Fibroblast of upper back skin (primary cell): ENCODE results near the gene RGS1.

Experiments
- DNase-seq: peaks from one replicate; pipeline ENCODE4 v3.0.0-alpha.2; 2013

RGS1 gene

DNA sequence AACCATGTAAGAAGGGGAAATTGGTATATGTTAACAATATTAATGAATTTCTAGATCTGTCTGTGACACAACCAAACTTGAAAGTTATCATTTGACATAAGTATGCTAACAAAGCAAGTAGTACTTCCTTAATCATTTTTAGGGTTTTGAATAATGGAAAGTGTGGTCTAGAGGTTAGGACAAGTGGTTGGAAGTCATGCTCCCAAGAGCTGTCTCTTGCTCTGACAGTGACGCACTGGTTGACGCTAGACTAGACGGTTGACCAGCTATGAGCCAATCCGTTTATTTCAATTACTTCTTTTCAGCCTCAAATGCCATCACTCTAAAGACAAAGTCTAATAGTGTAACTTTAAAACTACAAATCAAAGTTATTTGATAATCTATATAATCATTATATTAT lies 20.7 kb upstream of the RGS1 start:
- DNase-seq: no peak

DNA sequence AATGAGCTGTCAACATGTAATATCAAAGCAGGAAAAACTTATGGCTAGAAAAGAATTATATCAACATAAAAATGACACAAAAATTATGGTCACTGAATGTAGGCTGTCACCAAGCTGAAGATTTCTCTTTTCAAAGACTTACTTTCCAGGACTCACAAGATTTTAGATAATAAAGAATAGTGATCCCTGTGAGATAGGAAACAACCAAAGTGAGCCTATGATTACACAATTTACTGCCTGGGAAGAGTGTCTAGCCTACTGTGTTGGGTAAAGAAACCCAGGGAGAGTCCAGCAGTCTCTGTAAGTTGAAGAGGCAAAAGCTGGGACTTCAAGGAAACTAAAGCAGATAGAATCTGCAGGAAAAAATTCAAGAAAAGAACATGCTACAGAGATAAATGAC lies 20.2 kb upstream of the RGS1 start:
- no peak for DNase-seq

DNA sequence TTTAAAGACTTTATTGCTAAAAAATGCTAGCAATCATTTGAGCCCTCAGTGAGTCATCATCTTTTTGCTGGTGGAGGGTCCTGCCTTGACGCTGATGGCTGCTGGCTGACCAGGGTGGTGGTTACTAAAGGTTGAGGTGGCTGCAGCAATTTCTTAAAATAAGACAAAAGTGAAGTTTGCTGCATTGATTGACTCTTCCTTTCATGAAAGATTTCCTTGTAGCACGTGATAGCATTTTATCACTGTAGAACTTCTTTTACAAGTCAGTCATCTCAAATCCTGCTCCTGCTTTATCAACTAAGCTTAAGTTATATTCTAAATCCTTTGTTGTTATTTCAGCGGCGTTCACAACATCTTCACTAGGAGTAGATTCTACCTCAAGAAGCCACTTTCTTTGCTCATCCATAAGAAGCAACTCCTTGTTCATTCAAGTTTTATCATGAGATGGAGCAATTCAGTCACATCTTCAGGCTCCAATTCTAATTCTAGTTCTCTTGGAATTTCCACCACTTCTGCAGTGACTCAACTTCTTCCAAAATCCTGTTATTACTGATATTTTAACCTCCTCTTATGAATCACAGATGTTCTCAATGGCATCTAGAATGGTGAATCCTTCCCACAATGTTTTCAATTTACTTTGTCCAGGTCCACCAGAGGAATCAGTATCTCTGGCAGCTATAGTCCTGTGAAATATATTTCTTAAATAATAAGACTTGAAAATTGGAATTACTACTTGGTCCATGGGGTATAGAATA lies 17.6 kb upstream of the RGS1 start:
- peak; percentile 74 for DNase-seq

DNA sequence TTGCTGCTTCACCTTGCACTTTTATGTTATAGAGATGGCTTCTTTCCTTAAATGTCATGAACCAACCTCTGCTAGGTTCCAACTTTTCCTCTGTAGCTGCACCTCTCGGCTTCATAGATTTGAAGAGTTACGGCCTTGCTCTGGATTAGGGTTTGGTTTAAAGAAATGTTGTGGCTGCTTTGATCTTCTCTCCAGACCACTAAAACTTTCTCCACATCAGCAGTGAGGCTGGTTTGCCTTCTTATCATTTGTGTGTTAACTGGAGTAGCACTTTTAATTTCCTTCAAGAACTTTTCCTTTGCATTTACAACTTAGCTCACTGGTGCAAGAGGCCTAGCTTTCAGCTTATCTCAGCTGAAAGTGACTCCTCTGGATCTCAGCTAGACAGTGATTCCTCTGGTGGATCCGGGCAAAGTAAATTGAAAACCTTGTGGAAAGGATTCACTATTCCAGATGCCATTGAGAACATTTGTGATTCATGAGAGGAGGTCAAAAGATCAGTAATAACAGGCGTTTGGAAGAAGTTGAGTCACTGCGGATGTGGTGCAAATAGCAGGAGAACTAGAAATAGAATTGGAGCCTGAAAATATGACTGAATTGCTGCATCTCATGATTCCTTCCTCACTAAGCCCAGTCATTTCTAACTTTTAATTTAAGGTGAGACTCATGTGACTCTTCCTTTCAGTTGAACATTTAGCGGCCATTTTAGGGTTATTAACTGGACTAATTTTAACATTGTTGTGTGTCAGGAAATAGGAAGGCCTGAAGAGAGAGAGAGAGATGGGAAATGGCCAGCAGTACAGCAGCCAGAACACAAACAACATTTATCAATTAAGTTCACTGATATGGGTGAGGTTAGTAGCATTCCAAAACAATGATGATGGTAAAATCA lies 16.2 kb upstream of the RGS1 start:
- DNase-seq: peak; percentile 98

DNA sequence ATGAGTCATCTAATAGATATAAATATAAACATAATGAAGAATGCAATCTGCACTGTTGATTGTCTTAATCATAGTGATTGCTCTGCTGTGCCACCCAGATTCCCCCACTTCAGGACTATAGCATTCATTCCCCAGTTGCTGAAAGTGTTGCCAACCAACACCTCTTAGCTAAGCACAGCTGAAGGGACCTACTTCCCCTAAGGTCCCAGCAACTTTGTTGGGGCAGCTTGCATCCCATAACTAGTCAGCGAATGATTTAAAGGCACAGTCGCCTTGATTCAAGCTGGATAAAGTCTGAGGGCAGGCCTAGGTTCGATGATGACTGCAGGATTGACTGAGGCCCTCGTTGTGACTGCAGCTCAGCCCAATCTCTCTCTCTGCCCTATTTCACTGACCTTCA lies 14.3 kb upstream of the RGS1 start:
- no peak for DNase-seq

DNA sequence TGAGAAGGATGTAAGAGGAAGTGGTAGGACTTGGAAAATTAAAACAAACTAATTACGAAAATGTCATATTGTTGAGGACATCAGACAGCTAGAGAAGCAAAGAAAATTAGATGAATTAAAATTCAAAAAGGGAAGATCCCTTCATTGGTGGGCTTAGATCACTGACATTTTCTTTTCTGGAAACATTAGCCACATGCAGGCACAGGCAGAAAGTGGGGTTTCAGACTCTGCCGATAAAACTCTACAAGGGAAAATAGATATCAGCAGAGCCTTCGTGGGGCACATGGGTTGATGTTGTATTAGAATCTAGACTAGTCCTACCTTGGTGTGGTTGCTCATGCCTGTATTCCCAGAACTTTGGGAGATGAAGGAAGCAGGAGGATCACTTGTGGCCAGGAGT lies 12.4 kb upstream of the RGS1 start:
- no peak for DNase-seq

DNA sequence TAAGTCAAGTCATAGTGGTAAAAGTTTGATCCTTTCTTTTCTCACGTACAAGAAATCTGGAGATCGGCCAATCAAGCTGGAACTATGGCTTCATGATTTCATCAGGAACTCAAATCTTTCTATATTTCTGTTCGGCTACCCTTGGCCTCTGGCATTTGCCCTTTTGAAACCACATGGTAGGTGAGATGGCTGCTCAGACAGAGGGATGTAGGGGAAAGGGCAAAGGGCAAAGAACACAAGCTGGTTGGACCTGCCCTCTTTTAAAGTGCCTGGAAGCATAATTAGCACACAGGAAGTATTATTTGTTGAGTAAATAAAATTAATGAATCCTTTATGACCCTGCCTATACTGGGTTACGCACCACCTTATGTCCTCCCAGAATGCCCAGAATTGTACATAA lies 11.5 kb upstream of the RGS1 start:
- no peak for DNase-seq

DNA sequence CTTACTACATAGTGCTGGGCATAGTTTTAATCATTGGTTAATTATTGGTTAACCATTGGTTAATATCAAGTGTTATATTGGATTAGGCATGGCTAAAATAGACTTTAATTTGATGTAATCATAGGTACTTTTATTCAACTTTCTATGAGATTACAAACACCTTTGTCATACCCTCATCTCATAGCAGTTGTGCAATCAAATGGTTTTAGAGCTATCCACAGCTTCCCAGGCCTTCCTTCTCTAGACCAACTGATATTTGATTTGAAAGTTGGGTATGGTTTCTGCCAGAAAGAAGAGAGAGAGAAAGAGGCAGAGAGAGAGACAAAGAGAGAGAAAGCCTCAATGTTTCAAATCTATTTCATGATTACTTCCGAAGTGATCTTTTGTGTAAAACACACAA lies 9.6 kb upstream of the RGS1 start:
- no peak for DNase-seq

DNA sequence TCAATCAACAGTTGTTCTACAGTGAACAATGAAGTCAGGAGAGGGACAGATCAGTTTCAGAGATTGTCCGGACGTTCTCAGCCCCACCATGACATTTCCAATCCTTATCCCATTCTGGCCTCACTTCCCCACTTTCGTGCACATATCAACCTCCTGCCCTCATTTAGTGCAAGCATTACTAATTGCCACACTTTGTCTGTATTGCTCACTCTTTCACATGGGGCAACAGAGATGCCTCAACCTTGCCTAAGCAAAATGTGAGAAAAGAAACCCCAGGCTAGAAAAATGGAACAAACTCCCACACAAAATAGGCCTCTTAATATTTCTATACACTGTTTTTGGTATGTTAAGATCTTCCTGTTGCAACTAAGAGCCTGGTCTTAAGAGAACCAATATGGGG lies 8.9 kb upstream of the RGS1 start:
- no peak for DNase-seq

DNA sequence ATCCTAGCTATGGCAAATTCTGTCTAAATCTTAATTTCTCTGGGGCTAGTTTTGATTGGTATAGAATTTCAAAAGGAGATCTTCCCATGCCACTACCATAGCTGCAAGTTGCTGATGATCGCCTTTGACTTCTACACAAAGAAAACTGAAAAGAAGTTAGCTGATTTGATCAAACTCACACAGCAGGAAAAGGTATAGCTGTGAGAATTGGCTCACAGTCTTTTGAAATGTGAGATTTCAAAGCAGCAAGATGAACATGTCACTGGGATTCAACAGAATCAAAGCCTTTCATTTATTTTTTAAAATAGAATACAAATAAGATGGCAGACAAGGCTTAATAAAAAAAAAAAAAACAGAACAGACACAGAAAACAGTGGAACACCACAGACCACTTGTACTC lies 7.5 kb upstream of the RGS1 start:
- no peak for DNase-seq

DNA sequence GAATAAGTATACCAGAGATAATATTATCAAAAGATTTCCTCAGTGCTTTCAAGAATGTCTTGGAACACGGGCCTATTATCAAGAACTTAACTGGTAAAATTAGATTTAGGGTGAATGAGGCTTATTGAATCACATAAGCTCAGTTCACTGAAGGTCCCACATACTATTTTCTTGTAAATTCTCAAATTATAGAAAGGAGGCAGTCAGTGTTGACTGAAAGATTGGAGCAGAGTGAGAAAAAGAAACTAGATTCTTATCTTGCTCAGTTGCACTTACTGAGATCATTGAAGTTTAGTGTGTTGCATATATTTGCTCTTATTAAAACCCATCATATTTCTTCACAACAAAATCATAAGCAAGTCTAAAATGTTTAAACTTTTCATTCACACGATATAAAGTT lies 3.9 kb upstream of the RGS1 start:
- no peak for DNase-seq

DNA sequence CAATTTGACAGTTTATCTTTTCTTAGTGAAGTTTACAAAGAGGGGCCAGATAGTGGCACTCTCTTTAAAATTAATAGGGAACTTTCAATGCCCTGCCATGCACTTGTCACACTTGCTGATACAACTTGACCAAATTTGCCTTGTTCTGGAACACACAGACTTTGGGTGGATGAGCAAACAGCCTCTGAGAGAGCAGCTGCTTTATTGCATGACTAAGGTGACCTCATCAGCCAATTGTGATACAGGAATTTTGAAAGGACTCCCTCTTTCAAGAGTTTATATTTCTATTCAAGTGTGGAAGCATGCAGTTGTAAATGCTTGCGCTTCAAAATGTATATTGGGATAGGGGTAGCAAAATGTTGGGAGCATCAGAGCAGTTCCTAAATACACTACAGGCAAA lies 2.1 kb upstream of the RGS1 start:
- peak; percentile 41 for DNase-seq

DNA sequence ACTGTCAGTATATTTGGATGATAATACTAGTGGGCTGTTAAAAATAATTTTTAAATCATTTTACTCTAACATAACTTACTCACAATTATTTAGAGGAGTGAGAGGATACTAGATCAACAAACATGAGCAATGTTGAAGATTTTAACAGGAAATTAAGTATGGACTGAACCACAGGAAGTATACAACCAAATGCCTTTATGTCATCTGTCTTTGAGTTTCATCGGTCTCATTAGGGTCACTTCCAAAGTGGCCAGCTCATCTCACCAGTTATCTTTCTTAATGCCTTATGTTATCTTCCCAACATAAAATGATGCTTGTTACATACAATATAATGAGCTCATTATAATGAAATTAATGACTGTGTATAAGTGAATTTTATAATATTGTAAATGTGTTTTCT lies 1.5 kb upstream of the RGS1 start:
- no peak for DNase-seq

DNA sequence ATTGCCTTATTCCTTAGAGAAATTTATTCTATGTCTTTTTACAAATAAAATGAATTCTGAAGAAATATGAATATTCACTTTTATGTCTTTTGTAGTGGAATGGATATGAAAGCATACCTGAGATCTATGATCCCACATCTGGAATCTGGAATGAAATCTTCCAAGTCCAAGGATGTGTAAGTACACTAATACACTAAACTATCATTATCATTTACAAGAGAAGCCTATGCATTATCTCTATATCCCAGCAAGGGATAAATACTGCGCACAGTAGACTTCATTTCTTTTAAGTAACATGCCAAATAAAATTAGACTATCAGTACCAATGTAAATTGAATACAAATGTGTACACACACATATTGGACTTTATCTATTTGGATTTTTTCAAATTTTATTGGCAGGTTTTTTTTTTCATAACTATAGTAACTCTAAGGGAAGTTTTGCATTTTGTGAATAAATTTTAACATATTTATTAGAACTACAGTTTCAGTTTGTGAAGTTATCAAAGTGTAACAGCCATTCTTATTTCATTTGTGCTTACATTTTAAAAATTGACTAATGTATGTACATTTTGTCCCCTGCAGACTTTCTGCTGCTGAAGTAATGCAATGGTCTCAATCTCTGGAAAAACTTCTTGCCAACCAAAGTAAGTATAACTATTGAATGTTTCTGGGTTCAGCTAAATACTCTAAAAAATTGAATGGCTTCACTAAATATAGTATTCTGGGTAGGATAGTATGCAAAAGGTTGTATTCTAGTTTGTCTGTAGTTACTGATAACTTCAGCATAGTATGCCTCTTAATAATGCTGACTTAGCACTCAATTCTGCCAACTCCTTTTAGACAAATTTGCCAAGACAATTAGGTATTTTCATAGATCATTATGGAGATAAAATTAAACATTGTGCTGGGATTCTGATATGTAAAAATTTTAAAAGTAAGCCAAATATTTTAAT lies 894 bp downstream of the RGS1 start:
- DNase-seq: no peak

DNA sequence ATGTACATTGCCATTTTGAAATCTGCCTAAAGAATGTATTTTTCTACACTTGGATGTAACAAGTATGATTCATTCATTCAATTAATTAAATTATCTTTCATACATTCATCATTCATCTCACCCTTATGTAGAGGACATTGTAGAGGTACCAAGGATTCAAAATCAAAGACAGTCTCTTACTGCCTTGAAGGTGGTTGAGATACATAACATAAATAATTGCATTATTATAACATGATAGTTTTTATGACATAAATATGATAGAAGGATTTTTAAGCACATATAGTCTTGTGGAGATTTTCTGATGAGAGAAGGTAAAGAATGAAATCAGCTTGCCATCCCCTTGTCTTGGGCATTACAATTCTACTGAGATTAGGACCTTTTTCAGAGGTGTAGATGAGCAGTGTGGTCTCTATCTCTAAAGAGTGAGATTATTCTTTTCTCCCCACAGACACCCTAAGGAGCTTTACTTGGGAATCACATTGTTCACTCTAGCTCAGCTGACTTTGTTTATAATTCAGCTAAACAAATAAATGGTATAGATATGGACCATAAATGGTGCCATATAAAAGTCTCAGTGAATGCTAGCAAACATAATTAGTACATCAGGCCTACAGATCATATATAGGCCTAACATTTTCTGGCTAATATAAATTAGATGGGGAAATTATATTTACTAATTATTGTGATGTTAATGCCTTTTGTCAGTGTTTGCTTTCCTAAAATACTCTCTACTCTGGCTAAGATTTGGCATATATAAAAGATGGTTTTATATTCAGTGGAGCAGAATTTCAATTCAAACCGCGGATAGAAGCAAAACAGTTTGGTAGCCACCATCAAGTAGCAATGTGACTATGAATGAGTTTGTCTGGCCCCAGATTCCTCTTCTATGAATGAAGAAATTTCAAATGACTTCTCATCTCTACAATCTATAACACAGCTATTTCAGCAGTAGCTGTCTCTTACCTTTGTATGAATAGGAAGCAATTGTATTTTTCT lies 1.9 kb downstream of the RGS1 start:
- no peak for DNase-seq

DNA sequence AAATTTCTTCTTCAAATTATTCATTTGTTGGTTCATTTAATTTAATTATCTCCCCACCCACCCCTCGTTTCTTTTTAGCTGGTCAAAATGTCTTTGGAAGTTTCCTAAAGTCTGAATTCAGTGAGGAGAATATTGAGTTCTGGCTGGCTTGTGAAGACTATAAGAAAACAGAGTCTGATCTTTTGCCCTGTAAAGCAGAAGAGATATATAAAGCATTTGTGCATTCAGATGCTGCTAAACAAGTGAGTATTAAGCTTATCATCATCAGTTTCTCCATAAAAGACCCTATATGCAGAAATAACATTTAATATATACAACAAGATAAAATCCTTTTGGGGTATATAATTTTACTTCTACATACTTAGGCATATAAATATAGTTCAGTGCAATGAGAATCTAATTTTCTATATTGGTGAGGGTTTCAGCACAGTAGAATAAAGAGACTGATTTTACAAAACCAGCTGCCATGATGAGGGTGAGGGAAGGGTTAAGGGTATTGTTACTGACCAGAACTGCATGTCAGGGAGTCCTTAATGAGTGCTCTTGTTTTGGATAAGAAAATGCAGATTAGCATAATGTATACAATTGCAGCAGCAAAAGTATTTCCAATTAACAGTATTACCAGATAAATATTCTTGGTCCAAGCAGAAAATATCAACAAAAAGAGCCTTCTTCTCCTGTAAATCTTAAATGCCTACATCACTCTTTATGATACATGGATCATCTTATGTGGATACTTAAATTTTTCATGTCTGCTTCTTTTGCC lies 2.8 kb downstream of the RGS1 start:
- no peak for DNase-seq

DNA sequence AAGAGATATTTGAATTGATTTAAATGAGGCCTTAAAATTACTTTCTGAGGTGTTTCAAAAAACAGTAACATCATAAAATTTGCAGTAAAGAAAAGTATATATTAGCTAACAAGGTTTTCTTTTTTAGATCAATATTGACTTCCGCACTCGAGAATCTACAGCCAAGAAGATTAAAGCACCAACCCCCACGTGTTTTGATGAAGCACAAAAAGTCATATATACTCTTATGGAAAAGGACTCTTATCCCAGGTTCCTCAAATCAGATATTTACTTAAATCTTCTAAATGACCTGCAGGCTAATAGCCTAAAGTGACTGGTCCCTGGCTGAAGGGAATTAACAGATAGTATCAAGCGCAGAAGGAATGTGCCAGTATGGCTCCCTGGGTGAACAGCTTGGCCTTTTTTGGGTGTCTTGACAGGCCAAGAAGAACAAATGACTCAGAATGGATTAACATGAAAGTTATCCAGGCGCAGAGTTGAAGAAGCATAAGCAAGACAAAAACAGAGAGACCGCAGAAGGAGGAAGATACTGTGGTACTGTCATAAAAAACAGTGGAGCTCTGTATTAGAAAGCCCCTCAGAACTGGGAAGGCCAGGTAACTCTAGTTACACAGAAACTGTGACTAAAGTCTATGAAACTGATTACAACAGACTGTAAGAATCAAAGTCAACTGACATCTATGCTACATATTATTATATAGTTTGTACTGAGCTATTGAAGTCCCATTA lies 3.6 kb downstream of the RGS1 start:
- no peak for DNase-seq

DNA sequence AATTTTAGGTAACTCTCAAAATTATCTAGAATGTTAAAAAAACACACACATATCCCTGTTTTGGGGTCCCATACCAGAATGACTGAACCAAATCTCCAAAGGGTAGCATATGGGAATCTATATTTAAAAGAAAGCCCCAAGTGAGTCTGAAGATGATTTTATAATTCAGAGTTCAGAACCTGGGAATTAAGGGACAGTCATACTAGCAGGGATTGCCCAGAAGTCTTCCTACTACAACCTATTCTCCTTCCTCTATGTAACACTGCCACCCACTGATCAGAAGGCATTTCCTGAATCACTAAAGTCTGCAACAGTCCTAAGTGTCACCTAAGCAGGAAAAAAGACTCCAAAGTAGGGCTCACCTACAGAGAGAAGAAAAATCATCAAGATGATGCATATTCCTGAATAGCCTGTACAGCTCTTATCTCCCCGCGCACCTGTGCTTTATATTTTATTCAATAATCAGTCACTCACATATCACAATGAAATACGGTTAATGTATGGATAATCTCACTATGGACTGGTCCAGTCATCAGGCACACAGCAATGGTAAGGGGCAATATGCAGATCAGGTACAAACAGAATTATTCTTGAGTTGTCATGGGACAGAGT lies 4.9 kb downstream of the RGS1 start:
- DNase-seq: peak; percentile 71

DNA sequence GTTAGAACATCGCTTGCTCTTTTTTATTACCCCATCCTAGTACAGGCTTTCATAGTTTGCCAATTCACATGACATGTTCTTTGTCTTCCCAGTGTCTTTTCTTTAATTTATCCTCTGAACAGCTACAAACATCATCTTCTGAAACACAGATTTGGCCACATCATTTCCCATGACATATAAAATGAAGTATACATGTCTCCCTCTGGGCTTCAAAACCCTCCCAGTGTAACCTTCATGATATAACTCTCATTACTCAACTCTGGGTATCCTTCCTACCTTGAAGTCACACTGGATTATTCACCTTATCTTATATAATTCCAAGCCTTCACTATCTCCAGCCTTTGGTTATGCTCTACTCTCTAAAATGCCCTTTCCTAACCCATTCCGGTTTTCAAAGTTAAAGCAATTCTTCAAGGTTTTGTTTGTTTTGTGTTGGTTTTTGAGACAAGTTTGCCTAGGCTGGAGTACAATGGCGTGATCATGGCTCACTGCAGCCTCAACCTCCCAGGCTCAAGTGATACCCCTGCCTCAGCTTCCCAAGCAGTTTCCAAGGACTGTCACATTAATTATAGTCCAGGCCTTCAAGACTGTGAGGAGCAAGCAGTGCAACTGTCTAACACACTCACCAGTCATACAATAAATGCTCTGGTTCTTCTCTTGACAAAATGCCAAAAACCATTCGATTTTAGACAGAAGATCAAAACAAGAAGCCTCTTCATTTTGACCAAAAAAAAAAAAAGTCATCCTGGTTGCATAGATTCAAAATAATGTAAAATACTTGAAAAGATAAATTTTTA lies 5.8 kb downstream of the RGS1 start:
- no peak for DNase-seq
